Thyroid gland (tissue), 4 donors: ENCODE results near the gene CWC27. TPM values are rescaled to one million over a fixed set of nuclear protein-coding genes. Genes with fewer than 3 reads are reported as not detected.
"Not testable (repeated sequence)": the region's sequence is repeated elsewhere in the genome, so short reads cannot be mapped to it uniquely, and the experiment has no call there.

Experiments used
- DNase-seq, 2 donors: peaks; one replicate each; pipeline ENCODE4 v3.0.0-alpha.2; 2019
- H3K27ac ChIP-seq, 3 donors: fragments of 200-600 bp; sonication (generic); 1 replicate in 2 of 3; 2 replicates in 1 of 3; pipeline ENCODE4 v1.5.1; 2016 to 2019; ENCODE audit warnings: mild to moderate bottlenecking in 1 of 3, moderate library complexity in 1 of 3
- H3K27me3 ChIP-seq: fragments of 200-600 bp; sonication (generic); one replicate; pipeline ENCODE4 v1.5.1; 2019
- H3K36me3 ChIP-seq, 2 donors: fragments of 200-600 bp; sonication (generic); one replicate each; pipeline ENCODE4 v1.5.1; 2016 to 2019
- H3K4me1 ChIP-seq, 2 donors: fragments of 200-600 bp; sonication (generic); one replicate each; pipeline ENCODE4 v1.5.1; 2017 to 2019
- H3K4me3 ChIP-seq, 3 donors: fragments of 200-600 bp; sonication (generic); replicated peaks in 1 of 3; 1 replicate in 2 of 3; 2 replicates in 1 of 3; pipeline ENCODE4 v1.5.1; 2016; ENCODE audit warnings: mild to moderate bottlenecking in 1 of 3
- H3K9me3 ChIP-seq: fragments of 200-600 bp; sonication (generic); one replicate; pipeline ENCODE4 v1.5.1; 2017
- CTCF ChIP-seq, 6 experiments: fragments of 200-600 bp in 3 of 6; fragments of 450-650 bp in 3 of 6; sonication (generic) in 3 of 6; IDR thresholded peaks; one replicate each; pipeline ENCODE4 v1.5.1; 2016 to 2019; ENCODE audit warnings: antibody characterized with exemption in 6 of 6, mild to moderate bottlenecking in 2 of 6, inconsistent platforms in 1 of 6, moderate library complexity in 1 of 6
- POLR2A ChIP-seq, 2 donors: fragments of 450-650 bp; IDR thresholded peaks; one replicate each; pipeline ENCODE4 v1.6.1; 2017; ENCODE audit warnings: antibody characterized with exemption in 2 of 2, mild to moderate bottlenecking in 2 of 2, moderate library complexity in 1 of 2
- WGBS, 2 donors: methylation state at CpG; one replicate each; pipeline ENCODE4 v1.1.5; 2017; 5-methylcytosine and 5-hydroxymethylcytosine counted together
- intact Hi-C: fragments of 100-400 bp; cut with DNase I; formaldehyde crosslinking; loops from one replicate; pipeline ENCODE4 v1.15.1; 2023
- total RNA-seq, 4 donors: library from RNA; depleted of rRNA; stranded (reverse); fragments of >200 nt; gene quantifications; one replicate each; pipeline ENCODE4 v1.2.3, GENCODE V29; 2016

Gene CWC27
- total RNA-seq, 4 donors from 2014 or later = 15.0 to 24.3 (median 16.7) TPM

- DNase-seq = no peak
- Histone ChIP-seq H3K27ac (peak overlapping the region in 1 of 3 donors; percentile 39), H3K36me3 (no peaks in the 10 kb centered on the region), H3K4me3 (no peak overlapping the region), H3K4me1 (no peaks in the 10 kb centered on the region), H3K27me3 (no peaks in the 10 kb centered on the region), H3K9me3 (no peaks in the 10 kb centered on the region)
- WGBS, 2 donors = 51 to 53% methylated on average over 5 of the region's 5 CpGs
- intact Hi-C loops = loop anchor here (10.0 kb wide), 1 partner anchor 677 kb away; the partner anchor contains the start of gene ADAMTS6
- TF ChIP-seq CTCF (IDR thresholded peaks at IDR 0.05) (no peak), POLR2A (IDR thresholded peaks at IDR 0.05) (no peak)
Observed at GRCh38 chr5:64807520-64807919, 38.8 kb downstream of the CWC27 start.

- DNase-seq = no peak
- no peaks in the 10 kb centered on the region for H3K4me1 ChIP-seq
- H3K27ac ChIP-seq = no peak overlapping the region
- TF ChIP-seq POLR2A (IDR thresholded peaks at IDR 0.05) (no peak), CTCF (IDR thresholded peaks at IDR 0.05) (peak; percentile 23 to 66 (median 42))
- H3K27me3 ChIP-seq = no peaks in the 10 kb centered on the region
- 92 to 94% methylated on average over 1 of the region's 1 CpG for WGBS, 2 donors
- intact Hi-C loops = no loop called here
- H3K36me3 ChIP-seq = no peaks in the 10 kb centered on the region
- H3K9me3 ChIP-seq = no peaks in the 10 kb centered on the region
- H3K4me3 ChIP-seq = no peak overlapping the region
Observed at GRCh38 chr5:64811050-64811640, 42.4 kb downstream of the CWC27 start.

- DNase-seq = no peak
- Histone ChIP-seq H3K9me3 (no peaks in the 10 kb centered on the region), H3K36me3 (no peaks in the 10 kb centered on the region), H3K4me3 (no peak overlapping the region), H3K27me3 (no peaks in the 10 kb centered on the region), H3K27ac (no peak overlapping the region), H3K4me1 (no peaks in the 10 kb centered on the region)
- WGBS, 2 donors = 83 to 99% methylated on average over 2 of the region's 2 CpGs
- TF ChIP-seq CTCF (IDR thresholded peaks at IDR 0.05) = no peak
- no peak for TF ChIP-seq POLR2A (IDR thresholded peaks at IDR 0.05)
- intact Hi-C loops = no loop called here
Observed at GRCh38 chr5:64814073-64814472, 45.3 kb downstream of the CWC27 start.

- H3K27ac ChIP-seq = no peak overlapping the region
- intact Hi-C loops = no loop called here
Observed at GRCh38 chr5:64818245-64818644, 49.5 kb downstream of the CWC27 start.

GRCh38 chr5:64819345-64819744, 50.6 kb downstream of the CWC27 start:
- H3K4me3 ChIP-seq, H3K4me1 ChIP-seq, H3K27me3 ChIP-seq, intact Hi-C loops, H3K27ac ChIP-seq, H3K9me3 ChIP-seq, H3K36me3 ChIP-seq, DNase-seq: not testable (repeated sequence)
- WGBS, 2 donors = 88 to 94% methylated on average over 4 of the region's 4 CpGs

More at GRCh38 chr5:64818245-64818644, 49.5 kb downstream of the CWC27 start:
- 78 to 80% methylated on average over 3 of the region's 3 CpGs for WGBS, 2 donors
- TF ChIP-seq POLR2A (IDR thresholded peaks at IDR 0.05) = no peak
- TF ChIP-seq CTCF (IDR thresholded peaks at IDR 0.05) = no peak
- Histone ChIP-seq H3K4me3 (no peak overlapping the region), H3K36me3 (no peaks in the 10 kb centered on the region), H3K9me3 (no peaks in the 10 kb centered on the region), H3K27me3 (no peaks in the 10 kb centered on the region), H3K4me1 (no peaks in the 10 kb centered on the region)
- DNase-seq = no peak
